Endodermal cell (in vitro differentiated cells): ENCODE measurements around the gene PPP1R16B. TPM values are rescaled to one million over a fixed set of nuclear protein-coding genes. Genes with fewer than 3 reads are reported as not detected.

Experiments
- DNase-seq: peaks from one replicate; pipeline ENCODE4 v3.0.0-alpha.2; 2017
- H3K27ac ChIP-seq: 2 replicates; pipeline ENCODE4 v1.5.1; 2013; ENCODE audit warnings: mild to moderate bottlenecking, low read depth, low read length, moderate library complexity
- H3K27me3 ChIP-seq: 2 replicates; pipeline ENCODE4 v1.6.1; 2013; ENCODE audit warnings: mild to moderate bottlenecking, low read length, moderate library complexity; ENCODE audit not compliant: insufficient read depth, control insufficient read depth, poor library complexity, severe bottlenecking
- H3K36me3 ChIP-seq: 2 replicates; pipeline ENCODE4 v1.7.0; 2013; ENCODE audit warnings: mild to moderate bottlenecking, low read length, moderate library complexity; ENCODE audit not compliant: control insufficient read depth, insufficient read depth
- H3K4me1 ChIP-seq: one replicate; pipeline ENCODE4 v1.7.0; 2013; ENCODE audit warnings: low read length; ENCODE audit not compliant: control insufficient read depth, insufficient read depth
- H3K4me3 ChIP-seq: 2 replicates; pipeline ENCODE4 v1.5.1; 2013; ENCODE audit warnings: mild to moderate bottlenecking, low read length, moderate library complexity
- H3K9ac ChIP-seq: 2 replicates; pipeline ENCODE4 v1.6.1; 2013; ENCODE audit warnings: mild to moderate bottlenecking, low read length, moderate library complexity; ENCODE audit not compliant: poor library complexity, severe bottlenecking; ENCODE audit errors: extremely low read depth
- H3K9me3 ChIP-seq: 2 replicates; pipeline ENCODE4 v1.6.1; 2013; ENCODE audit warnings: mild to moderate bottlenecking, low read length, moderate library complexity; ENCODE audit not compliant: control insufficient read depth
- H3K27ac Mint-ChIP-seq: 2 replicates; pipeline ENCODE4 v1.8.0; 2020; ENCODE audit warnings: mixed read lengths
- H3K27me3 Mint-ChIP-seq: 2 replicates; pipeline ENCODE4 v1.8.0; 2021; ENCODE audit warnings: mild to moderate bottlenecking, mixed read lengths; ENCODE audit not compliant: insufficient read depth
- H3K36me3 Mint-ChIP-seq: 2 replicates; pipeline ENCODE4 v1.8.0; 2020; ENCODE audit warnings: low read depth, mixed read lengths
- H3K4me1 Mint-ChIP-seq: 2 replicates; pipeline ENCODE4 v1.8.0; 2020; ENCODE audit warnings: mixed read lengths
- H3K4me3 Mint-ChIP-seq: 2 replicates; pipeline ENCODE4 v1.8.0; 2020; ENCODE audit warnings: mild to moderate bottlenecking, moderate library complexity, mixed read lengths
- H3K9me3 Mint-ChIP-seq: 2 replicates; pipeline ENCODE4 v1.8.0; 2020; ENCODE audit warnings: mild to moderate bottlenecking, mixed read lengths
- whole genome bisulfite sequencing, 2 experiments: methylation state at CpG; one replicate each; pipeline versions ENCODE4 v1.1.5 to v1.1.7; 2013; ENCODE audit warnings: missing lambda C conversion rate in 2 of 2, mixed read lengths in 1 of 2; ENCODE audit not compliant: insufficient coverage in 1 of 2, insufficient read length in 1 of 2; 5-methylcytosine and 5-hydroxymethylcytosine counted together
- total RNA-seq, 2 donors: library from RNA; stranded (reverse); fragmentation: NEBNext Ultra II Directional in 1 of 2; extraction: Animal tissue kit (Norgen Biotek cat#: 25700) in 1 of 2; gene quantifications; 2 replicates in 1 of 2; 3 replicates in 1 of 2; pipeline ENCODE4 v1.2.1, GENCODE V29; 2021
- TF ChIP-seq, protein P1 (sequence below): fragments of 200-600 bp; sonication (generic); conservative IDR thresholded peaks from 2 replicates; pipeline ENCODE4 v1.5.0; 2021; ENCODE audit warnings: antibody characterized with exemption, mild to moderate bottlenecking

The PPP1R16B gene
- total RNA-seq, 2 donors from 2014 or later = 6.7 to 15.3 TPM

DNA sequence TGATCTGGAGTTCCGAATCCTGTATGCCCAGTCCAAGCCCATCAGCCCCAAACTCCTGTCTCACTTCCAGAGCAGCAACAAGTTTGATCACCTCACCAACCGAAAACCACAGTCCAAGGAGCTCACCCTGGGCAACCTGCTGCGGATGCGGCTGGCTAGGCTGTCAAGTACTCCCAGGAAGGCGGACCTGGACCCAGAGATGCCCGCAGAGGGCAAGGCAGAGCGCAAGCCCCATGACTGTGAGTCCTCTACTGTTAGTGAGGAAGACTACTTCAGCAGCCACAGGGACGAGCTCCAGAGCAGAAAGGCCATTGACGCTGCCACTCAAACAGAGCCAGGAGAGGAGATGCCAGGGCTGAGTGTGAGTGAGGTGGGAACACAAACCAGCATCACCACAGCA, 146.1 kb downstream of the PPP1R16B start:
- Mint-ChIP-seq H3K4me3 (no peak overlapping the region), H3K36me3 (peaks cover 76% of the 10 kb centered on the region), H3K27ac (no peak overlapping the region), H3K27me3 (no peaks in the 10 kb centered on the region), H3K4me1 (no peaks in the 10 kb centered on the region), H3K9me3 (no peaks in the 10 kb centered on the region)
- no peak overlapping the region for H3K27ac ChIP-seq
- H3K4me3 ChIP-seq = no peak overlapping the region
- TF ChIP-seq, protein P1, sequence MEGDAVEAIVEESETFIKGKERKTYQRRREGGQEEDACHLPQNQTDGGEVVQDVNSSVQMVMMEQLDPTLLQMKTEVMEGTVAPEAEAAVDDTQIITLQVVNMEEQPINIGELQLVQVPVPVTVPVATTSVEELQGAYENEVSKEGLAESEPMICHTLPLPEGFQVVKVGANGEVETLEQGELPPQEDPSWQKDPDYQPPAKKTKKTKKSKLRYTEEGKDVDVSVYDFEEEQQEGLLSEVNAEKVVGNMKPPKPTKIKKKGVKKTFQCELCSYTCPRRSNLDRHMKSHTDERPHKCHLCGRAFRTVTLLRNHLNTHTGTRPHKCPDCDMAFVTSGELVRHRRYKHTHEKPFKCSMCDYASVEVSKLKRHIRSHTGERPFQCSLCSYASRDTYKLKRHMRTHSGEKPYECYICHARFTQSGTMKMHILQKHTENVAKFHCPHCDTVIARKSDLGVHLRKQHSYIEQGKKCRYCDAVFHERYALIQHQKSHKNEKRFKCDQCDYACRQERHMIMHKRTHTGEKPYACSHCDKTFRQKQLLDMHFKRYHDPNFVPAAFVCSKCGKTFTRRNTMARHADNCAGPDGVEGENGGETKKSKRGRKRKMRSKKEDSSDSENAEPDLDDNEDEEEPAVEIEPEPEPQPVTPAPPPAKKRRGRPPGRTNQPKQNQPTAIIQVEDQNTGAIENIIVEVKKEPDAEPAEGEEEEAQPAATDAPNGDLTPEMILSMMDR = no peak
- H3K36me3 ChIP-seq = peaks cover 75% of the 10 kb centered on the region
- H3K4me1 ChIP-seq = no peaks in the 10 kb centered on the region
- no peaks in the 10 kb centered on the region for H3K9me3 ChIP-seq
- no peak overlapping the region for H3K9ac ChIP-seq
- no peak for DNase-seq
- no peaks in the 10 kb centered on the region for H3K27me3 ChIP-seq
- 93 to 97% methylated on average over 4 to 9 of the region's 9 CpGs for WGBS, 2 experiments

DNA sequence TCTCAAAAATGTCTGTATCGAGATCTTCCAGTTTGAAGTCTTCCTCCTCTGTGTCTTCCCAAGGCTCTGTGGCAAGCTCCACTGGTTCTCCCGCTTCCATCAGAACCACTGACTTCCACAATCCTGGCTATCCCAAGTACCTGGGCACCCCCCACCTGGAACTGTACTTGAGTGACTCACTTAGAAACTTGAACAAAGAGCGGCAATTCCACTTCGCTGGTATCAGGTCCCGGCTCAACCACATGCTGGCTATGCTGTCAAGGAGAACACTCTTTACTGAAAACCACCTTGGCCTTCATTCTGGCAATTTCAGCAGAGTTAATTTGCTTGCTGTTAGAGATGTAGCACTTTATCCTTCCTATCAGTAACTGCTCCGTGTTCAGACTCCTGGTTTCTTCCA, 146.7 kb downstream of the PPP1R16B start:
- TF ChIP-seq, protein P1 = no peak
- Histone ChIP-seq H3K27me3 (no peaks in the 10 kb centered on the region), H3K9ac (no peak overlapping the region), H3K9me3 (no peaks in the 10 kb centered on the region), H3K36me3 (peaks cover 70% of the 10 kb centered on the region), H3K4me1 (no peaks in the 10 kb centered on the region), H3K27ac (no peak overlapping the region), H3K4me3 (no peak overlapping the region)
- WGBS, 2 experiments = 89 to 96% methylated on average over 4 to 6 of the region's 6 CpGs
- DNase-seq = no peak
- H3K36me3 Mint-ChIP-seq = peaks cover 71% of the 10 kb centered on the region
- no peaks in the 10 kb centered on the region for H3K9me3 Mint-ChIP-seq
- H3K4me1 Mint-ChIP-seq = no peaks in the 10 kb centered on the region
- no peaks in the 10 kb centered on the region for H3K27me3 Mint-ChIP-seq
- no peak overlapping the region for H3K27ac Mint-ChIP-seq
- H3K4me3 Mint-ChIP-seq = no peak overlapping the region

DNA sequence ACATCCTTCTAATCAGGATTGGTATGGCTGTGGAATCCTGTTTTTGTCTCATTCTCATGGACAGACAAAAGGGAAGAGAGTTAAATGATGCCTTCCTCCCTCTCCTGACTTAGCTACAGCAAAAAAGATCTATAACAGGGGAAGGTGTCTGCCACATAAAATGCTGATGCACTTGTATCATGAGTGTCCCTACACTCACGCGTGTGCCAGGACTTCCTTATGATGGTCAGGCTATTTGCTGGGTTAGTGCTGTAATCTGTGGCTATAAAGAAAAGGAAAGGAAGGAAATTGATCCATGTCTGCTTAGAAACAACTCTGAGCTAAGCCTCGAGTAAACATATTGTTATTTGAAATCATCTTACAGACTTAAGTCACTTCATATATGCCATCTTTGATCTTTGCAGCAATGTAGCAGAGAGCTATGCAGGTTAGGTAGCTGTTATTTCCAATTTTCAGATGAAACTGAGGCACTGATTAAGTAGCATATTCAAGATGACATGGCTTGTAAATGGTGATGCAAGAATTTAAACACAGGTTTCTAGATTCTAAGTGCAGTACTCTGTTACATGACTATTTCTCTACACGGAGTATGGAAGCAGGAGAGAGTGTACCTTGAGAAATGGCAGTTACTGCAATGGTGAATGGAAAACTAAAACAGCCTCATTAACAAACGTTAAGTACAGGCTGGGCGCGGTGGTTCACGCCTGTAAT, 148.3 kb downstream of the PPP1R16B start:
- no peak for DNase-seq
- no peak overlapping the region for H3K27ac Mint-ChIP-seq
- peaks cover 53% of the 10 kb centered on the region for H3K36me3 ChIP-seq
- no peak overlapping the region for H3K4me3 ChIP-seq
- no peaks in the 10 kb centered on the region for H3K4me1 ChIP-seq
- no peak overlapping the region for H3K4me3 Mint-ChIP-seq
- no peaks in the 10 kb centered on the region for H3K4me1 Mint-ChIP-seq
- H3K9ac ChIP-seq = no peak overlapping the region
- H3K36me3 Mint-ChIP-seq = peaks cover 57% of the 10 kb centered on the region
- H3K27me3 ChIP-seq = no peaks in the 10 kb centered on the region
- no peak overlapping the region for H3K27ac ChIP-seq
- TF ChIP-seq, protein P1 = no peak
- H3K9me3 ChIP-seq = no peaks in the 10 kb centered on the region
- H3K9me3 Mint-ChIP-seq = no peaks in the 10 kb centered on the region
- H3K27me3 Mint-ChIP-seq = no peaks in the 10 kb centered on the region
- WGBS, 2 experiments = 89 to 95% methylated on average over 7 to 8 of the region's 8 CpGs
